Left ventricle myocardium superior (tissue), 1 donor: Measurements from ENCODE around the gene ONECUT3. TPM values are rescaled to one million over a fixed set of nuclear protein-coding genes. Genes with fewer than 3 reads are reported as not detected.
A peak's percentile ranks its signal among the peaks of the same experiment; 100 is the strongest.

Source experiments
- ATAC-seq: fragments of 200-7000 bp; cut with Tn5 transposase; one replicate; pipeline ENCODE4 v1.9.1; 2020; ENCODE audit warnings: mild to moderate bottlenecking, moderate library complexity
- DNase-seq: peaks from one replicate; pipeline ENCODE4 v3.0.0-alpha.2; 2020
- intact Hi-C: fragments of 100-400 bp; cut with micrococcal nuclease; formaldehyde crosslinking; loops from one replicate; pipeline ENCODE4 v1.11.0; 2022
- microRNA-seq: library from miRNA; unstranded; fragments of <30 nt; microRNA quantifications from one replicate; pipeline ENCODE4 v1.2.0, GENCODE V29; 2020; ENCODE audit warnings: borderline number of aligned reads
- total RNA-seq: library from RNA; stranded (reverse); fragmentation: NEBNext Ultra II Directional; extraction: Animal tissue kit (Norgen Biotek cat#: 25700); gene quantifications from one replicate; pipeline ENCODE4 v1.2.1, GENCODE V29; 2021
- donor health status: DM: no; HTN: yes; CAD: no; lungs with severe emphysema.

Gene ONECUT3
- total RNA-seq, 1 donor from 2014 or later, result not detected

- intact Hi-C loops, result no loop called here
- DNase-seq, result no peak
- no peak for ATAC-seq
These were observed 69.7 kb downstream of the ONECUT3 start for GRCh38 chr19:1823020-1823419.

GRCh38 chr19:1823539-1824251 is 70.4 kb downstream of the ONECUT3 start:
- ATAC-seq (no peak), DNase-seq (peak; percentile 21)
- intact Hi-C loops, result no loop called here

DNA sequence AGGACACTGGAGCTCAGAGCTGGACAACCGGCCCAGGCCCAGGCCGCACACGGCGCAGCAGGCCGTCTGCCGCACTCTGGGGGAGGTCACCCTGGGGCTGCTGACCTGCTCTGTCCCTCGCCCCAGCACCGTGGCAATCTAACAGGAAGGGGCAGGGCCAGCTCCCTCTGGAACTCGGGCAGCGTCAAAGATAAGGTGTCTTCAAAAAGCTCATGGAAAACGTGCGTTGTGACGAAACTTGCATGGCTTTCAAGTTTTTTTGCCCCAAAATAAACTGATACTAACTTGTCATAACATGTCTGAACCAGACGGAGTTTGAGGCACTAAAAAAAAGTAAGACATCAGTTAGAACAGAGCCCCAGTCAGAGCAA is 70.9 kb downstream of the ONECUT3 start:
- intact Hi-C loops, result no loop called here
- ATAC-seq (no peak), DNase-seq (peak; percentile 18)

GRCh38 chr19:1825909-1826556 is 72.7 kb downstream of the ONECUT3 start:
- intact Hi-C loops, result no loop called here
- peak; percentile 80 for ATAC-seq

DNA sequence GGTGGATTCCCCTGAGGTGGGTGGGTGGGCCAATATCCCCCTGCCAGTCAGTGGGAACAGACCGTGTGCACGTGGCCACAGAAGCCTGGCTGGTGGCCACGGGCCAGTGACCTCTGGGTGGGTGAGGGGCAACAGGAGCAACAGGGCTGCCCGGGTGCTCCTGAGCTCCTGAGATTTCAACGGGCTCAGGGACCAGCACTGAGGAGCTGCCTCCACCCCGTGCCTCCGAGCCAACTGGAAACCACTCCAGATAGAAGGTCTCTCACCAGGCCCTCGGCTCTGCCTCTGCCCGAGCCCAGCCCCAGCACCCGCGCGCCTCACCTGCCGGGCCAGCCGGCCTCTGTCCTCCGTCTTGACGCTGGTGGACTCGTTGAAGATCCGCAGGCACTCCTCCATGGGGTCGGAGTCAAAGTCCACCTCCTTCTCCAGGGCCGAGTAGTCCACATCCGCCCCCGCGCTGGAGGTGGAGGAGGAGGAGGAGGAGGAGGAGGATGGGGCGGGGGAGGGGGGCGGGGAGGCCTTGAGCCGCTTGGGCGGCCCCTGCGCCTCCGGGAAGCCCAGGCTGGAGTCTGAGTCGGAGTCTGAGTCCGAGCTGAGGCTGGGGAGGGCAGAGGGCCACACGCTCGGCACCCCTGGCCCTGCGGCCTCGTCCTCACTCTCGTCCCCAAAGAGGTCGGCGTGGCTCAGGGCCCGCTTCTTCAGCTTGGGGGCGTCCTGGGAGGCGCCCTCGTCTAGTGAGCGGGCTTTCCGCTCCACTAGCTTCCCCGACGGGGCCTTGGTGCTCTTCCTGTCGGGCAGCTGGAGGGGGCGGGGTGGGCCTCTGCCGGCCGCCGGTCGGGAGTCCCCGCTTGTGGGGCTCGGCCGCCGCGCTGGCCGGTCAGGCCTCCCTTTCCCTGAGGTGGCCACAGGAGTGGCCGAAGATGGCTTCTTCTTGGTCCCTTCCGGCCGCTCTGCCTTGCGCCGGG is 73.5 kb downstream of the ONECUT3 start:
- ATAC-seq (peak; percentile 13), DNase-seq (no peak)
- intact Hi-C loops, result no loop called here

More at GRCh38 chr19:1825909-1826556, 72.7 kb downstream of the ONECUT3 start:
- peak; percentile 86 for DNase-seq

- intact Hi-C loops, result no loop called here
- DNase-seq, result no peak
- ATAC-seq, result no peak
These were observed 74.4 kb downstream of the ONECUT3 start for GRCh38 chr19:1827566-1828278.

DNA sequence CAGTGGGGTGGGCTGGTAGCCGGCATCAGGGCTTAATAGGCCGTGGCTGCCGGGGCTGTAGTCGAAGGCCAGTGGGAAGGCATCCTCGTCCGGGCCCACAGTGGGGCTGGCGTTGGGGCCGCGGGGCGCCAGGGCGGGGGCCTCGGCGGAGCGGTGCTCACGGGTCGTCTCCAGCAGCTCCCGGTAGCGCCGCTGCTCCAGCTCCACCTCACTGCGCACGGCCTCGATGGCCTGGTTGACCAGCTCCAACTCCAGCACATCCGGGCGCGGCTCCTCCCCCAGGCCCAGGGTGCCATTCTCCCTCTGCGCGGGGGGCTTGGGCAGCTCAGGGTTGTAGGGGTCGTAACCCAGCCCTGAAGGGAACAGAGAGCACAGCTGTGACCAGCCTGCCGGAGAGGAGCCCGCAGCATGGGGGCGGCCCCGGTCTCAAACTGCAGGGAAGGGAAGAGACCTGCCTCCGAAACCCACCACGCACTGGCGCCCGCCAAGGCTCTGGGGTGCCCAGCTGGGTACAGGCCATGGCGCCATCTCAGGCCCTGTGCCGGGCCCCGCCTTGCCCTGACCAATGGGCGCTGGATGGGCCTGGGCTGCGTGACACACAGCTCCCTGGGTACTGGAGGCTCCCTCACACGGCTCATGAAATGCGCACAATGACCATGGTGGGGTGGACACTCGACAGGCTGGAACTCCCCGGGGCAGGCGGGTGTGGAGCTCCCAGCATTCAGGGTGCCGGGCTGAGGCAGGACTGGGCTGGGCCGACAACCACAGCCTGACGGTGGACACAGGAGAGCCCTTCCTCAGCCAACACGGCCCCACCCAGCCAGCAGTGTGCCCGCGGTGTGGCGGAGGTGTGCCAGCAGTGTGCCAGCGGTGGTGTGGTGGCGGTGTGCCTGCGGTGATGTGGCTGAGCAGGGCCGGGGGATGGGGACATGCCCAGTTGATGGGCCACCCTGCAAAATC is 75.3 kb downstream of the ONECUT3 start:
- no peak for ATAC-seq
- DNase-seq, result no peak
- intact Hi-C loops, result no loop called here

DNA sequence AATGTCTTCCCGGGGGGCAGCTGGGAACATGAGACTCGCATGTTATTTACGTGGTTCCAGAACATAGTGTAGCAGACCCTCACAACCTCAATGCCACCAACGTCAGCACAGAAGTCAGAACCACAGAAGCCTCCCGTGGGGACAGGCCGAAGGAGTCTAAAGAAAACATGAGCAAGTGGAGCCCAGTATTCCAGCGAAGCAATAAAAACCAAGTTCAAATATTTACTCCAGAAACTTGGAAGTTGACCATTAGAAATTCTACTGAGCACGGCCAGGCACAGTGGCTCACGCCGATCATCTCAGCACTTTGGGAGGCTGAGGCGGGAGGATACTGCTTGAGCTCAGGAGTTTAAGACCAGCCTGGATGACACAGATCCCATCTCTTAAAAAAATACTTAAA is 76.7 kb downstream of the ONECUT3 start:
- intact Hi-C loops, result no loop called here
- ATAC-seq, result no peak
- DNase-seq, result no peak

DNA sequence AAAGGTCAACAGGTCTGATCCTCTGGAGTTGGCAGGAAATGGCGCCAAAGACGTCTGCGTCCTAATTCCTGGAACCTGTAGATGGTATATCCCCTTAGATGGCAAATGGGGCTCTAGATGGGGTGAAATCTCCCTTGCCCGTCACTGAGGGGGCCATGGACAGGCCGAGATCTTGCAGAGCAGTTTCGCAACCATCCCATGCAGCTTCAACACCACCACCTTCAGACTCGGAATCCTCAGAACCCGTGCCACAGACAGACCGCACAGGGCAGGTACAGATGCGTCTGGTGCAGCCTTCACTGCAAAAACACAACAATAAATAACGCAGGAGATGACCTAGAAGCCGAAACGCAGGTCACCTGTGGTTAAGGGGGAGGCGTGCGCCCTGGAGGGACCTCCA is 77.3 kb downstream of the ONECUT3 start:
- DNase-seq (no peak), ATAC-seq (no peak)
- intact Hi-C loops, result no loop called here

Small RNAs within 50 kb of the gene (microRNA-seq; reads per million reads assigned to microRNA genes)
- gene MIR1909, result not detected

Other genes starting within 250 kb of the ONECUT3 start
- gene ADAMTSL5, start 240.5 kb upstream of the ONECUT3 start, total RNA-seq, result 20.5 TPM
- gene PLK5, start 229.4 kb upstream of the ONECUT3 start, total RNA-seq, result not detected
- gene MEX3D, start 185.2 kb upstream of the ONECUT3 start, total RNA-seq, result 8.0 TPM
- 59.0 TPM for gene MBD3, start 160.6 kb upstream of the ONECUT3 start, total RNA-seq
- gene UQCR11, start 148.0 kb upstream of the ONECUT3 start, total RNA-seq, result 1,120 TPM
- gene TCF3, start 100.9 kb upstream of the ONECUT3 start, total RNA-seq, result 20.7 TPM
- 0.89 TPM for gene ATP8B3, start 58.8 kb downstream of the ONECUT3 start, total RNA-seq
- 16.0 TPM for gene REXO1, start 95.0 kb downstream of the ONECUT3 start, total RNA-seq
- gene KLF16, start 110.1 kb downstream of the ONECUT3 start, total RNA-seq, result 9.8 TPM
- gene ABHD17A, start 132.0 kb downstream of the ONECUT3 start, total RNA-seq, result 64.4 TPM
- gene ADAT3, start 151.9 kb downstream of the ONECUT3 start, total RNA-seq, result 2.0 TPM
- gene SCAMP4, start 151.9 kb downstream of the ONECUT3 start, total RNA-seq, result 16.4 TPM
- gene CSNK1G2, start 187.7 kb downstream of the ONECUT3 start, total RNA-seq, result 27.9 TPM